OCI-LY3 (cell line): ENCODE data around the gene PARP8.
"Not testable (repeated sequence)": the region's sequence is repeated elsewhere in the genome, so short reads cannot be mapped to it uniquely, and the experiment has no call there.

ENCODE experiments used
- H2AFZ ChIP-seq: fragments of 200-600, 300-600 bp; shearing (Covaris generic); 2 replicates; pipeline ENCODE4 v1.6.0; 2014; ENCODE audit warnings: antibody characterized with exemption, low read depth, low read length
- H3K27ac ChIP-seq: fragments of 200-600, 300-600 bp; sonication (generic); 2 replicates; pipeline ENCODE4 v1.5.1; 2014; ENCODE audit warnings: mild to moderate bottlenecking, low read length, moderate library complexity, mixed read lengths
- H3K27me3 ChIP-seq: fragments of 200-600, 300-600 bp; sonication (generic); 2 replicates; pipeline ENCODE4 v1.6.1; 2014; ENCODE audit warnings: low read depth, low read length, mixed read lengths
- H3K36me3 ChIP-seq: fragments of 200-600, 300-600 bp; sonication (generic); replicated peaks from 2 replicates; pipeline ENCODE3; 2014; ENCODE audit warnings: low read depth, low read length, mixed read lengths
- H3K4me1 ChIP-seq: fragments of 300-600, 200-600 bp; sonication (generic); 2 replicates; pipeline ENCODE4 v1.6.1; 2014; ENCODE audit warnings: low read length, mixed read lengths
- H3K4me2 ChIP-seq: fragments of 200-600, 300-600 bp; sonication (generic); 2 replicates; pipeline ENCODE4 v1.6.1; 2014; ENCODE audit warnings: low read length, mixed read lengths
- H3K4me3 ChIP-seq: fragments of 300-600, 200-600 bp; sonication (generic); 2 replicates; pipeline ENCODE4 v1.5.1; 2014; ENCODE audit warnings: antibody characterized with exemption, mild to moderate bottlenecking, low read length, moderate library complexity
- H3K79me2 ChIP-seq: fragments of 300-600, 200-600 bp; shearing (Covaris generic); 2 replicates; pipeline ENCODE4 v1.6.1; 2014; ENCODE audit warnings: mild to moderate bottlenecking, low read length, mixed read lengths
- H3K9ac ChIP-seq: fragments of 300-600, 200-600 bp; shearing (Covaris generic); 2 replicates; pipeline ENCODE4 v1.6.0; 2014; ENCODE audit warnings: mild to moderate bottlenecking, low read length, moderate library complexity
- H3K9me3 ChIP-seq: fragments of 200-600, 300-600 bp; shearing (Covaris generic); 2 replicates; pipeline ENCODE4 v1.6.1; 2014; ENCODE audit warnings: low read length, mixed read lengths; ENCODE audit not compliant: insufficient read depth
- H4K20me1 ChIP-seq: fragments of 200-600, 300-600 bp; sonication (generic); 2 replicates; pipeline ENCODE4 v1.6.1; 2016; ENCODE audit warnings: low read length, mixed read lengths; ENCODE audit not compliant: insufficient read depth
- EZH2phosphoT487 ChIP-seq: fragments of 200-600 bp; shearing (Covaris generic); IDR thresholded peaks from 2 replicates; pipeline ENCODE4 v1.6.1; 2018; ENCODE audit warnings: antibody characterized with exemption, mixed run types, low read depth
- TF ChIP-seq, protein P1 (sequence below): fragments of 200-600, 300-600 bp; sonication (generic); IDR thresholded peaks from 2 replicates; pipeline ENCODE4 v1.5.1; 2014; ENCODE audit warnings: antibody characterized with exemption, low read length, low read depth

PARP8 gene

GRCh38 chr5:50770441-50770840 is 104.0 kb downstream of the PARP8 start:
- Histone ChIP-seq H3K36me3 (no peaks in the 10 kb centered on the region), H2AFZ (no peak overlapping the region), H3K4me3 (no peak overlapping the region), H4K20me1 (no peaks in the 10 kb centered on the region), H3K79me2 (no peaks in the 10 kb centered on the region), H3K27ac (no peak overlapping the region), H3K4me1 (no peaks in the 10 kb centered on the region), H3K9me3 (no peaks in the 10 kb centered on the region), H3K27me3 (no peaks in the 10 kb centered on the region), H3K9ac (no peak overlapping the region), H3K4me2 (no peak overlapping the region)
- TF ChIP-seq, protein P1, sequence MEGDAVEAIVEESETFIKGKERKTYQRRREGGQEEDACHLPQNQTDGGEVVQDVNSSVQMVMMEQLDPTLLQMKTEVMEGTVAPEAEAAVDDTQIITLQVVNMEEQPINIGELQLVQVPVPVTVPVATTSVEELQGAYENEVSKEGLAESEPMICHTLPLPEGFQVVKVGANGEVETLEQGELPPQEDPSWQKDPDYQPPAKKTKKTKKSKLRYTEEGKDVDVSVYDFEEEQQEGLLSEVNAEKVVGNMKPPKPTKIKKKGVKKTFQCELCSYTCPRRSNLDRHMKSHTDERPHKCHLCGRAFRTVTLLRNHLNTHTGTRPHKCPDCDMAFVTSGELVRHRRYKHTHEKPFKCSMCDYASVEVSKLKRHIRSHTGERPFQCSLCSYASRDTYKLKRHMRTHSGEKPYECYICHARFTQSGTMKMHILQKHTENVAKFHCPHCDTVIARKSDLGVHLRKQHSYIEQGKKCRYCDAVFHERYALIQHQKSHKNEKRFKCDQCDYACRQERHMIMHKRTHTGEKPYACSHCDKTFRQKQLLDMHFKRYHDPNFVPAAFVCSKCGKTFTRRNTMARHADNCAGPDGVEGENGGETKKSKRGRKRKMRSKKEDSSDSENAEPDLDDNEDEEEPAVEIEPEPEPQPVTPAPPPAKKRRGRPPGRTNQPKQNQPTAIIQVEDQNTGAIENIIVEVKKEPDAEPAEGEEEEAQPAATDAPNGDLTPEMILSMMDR, result no peak

DNA sequence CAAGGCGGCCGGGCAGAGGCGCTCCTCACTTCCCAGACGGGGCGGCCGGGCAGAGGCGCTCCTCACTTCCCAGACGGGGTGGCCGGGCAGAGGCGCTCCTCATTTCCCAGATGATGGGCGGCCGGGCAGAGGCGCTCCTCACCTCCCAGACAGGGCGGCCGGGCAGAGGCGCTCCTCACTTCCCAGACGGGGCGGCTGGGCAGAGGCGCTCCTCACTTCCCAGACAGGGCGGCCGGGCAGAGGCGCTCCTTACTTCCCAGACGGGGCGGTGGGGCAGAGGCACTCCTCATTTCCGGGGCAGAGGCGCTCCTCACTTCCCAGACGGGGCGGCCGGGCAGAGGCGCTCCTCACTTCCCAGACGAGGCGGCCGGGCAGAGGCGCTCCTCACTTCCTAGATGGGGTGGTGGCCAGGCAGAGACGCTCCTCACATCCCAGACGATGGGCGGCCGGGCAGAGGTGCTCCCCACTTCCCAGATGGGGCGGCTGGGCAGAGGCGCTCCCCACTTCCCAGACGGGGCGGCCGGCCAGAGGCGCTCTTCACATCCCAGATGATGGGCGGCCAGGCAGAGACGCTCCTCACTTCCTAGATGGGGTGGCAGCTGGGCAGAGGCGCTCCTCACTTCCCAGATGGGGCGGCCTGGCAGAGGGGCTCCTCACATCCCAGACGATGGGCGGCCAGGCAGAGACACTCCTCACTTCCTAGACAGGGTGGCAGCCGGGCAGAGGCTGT is 108.2 kb downstream of the PARP8 start:
- not testable (repeated sequence) for H3K4me1 ChIP-seq, H2AFZ ChIP-seq, H4K20me1 ChIP-seq, H3K4me2 ChIP-seq, H3K9ac ChIP-seq, H3K4me3 ChIP-seq, H3K79me2 ChIP-seq, H3K9me3 ChIP-seq, H3K36me3 ChIP-seq, H3K27me3 ChIP-seq, H3K27ac ChIP-seq

GRCh38 chr5:50786073-50786472 is 119.6 kb downstream of the PARP8 start:
- Histone ChIP-seq H3K4me1 (no peaks in the 10 kb centered on the region), H3K9ac (no peak overlapping the region), H3K4me2 (no peak overlapping the region), H3K79me2 (no peaks in the 10 kb centered on the region), H3K27me3 (no peaks in the 10 kb centered on the region), H4K20me1 (no peaks in the 10 kb centered on the region), H3K27ac (no peak overlapping the region), H3K9me3 (no peaks in the 10 kb centered on the region), H2AFZ (no peak overlapping the region), H3K4me3 (no peak overlapping the region), H3K36me3 (no peaks in the 10 kb centered on the region)
- no peak for TF ChIP-seq EZH2phosphoT487
- TF ChIP-seq, protein P1, result no peak

DNA sequence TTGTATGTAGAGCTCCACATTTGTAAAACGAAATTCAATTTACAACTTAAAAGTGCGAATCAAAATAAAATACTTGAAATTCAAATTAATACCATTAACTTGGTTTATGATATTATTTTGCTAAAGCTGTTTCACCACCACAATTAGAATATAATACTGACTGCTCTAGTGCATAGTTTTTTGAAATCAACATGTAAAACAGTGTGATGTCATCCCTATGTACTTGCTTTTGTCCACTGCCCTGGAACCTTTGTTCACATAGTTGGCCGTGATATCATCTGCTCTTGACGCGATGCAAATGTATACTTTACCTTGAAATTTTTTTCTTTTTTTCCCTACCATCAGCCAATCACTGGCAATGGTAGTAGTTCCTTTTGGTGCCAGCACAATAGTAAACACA is 125.4 kb downstream of the PARP8 start:
- no peaks in the 10 kb centered on the region for H4K20me1 ChIP-seq
- TF ChIP-seq, protein P1, result no peak
- no peak for TF ChIP-seq EZH2phosphoT487
- no peaks in the 10 kb centered on the region for H3K79me2 ChIP-seq
- H3K4me1 ChIP-seq, result no peaks in the 10 kb centered on the region
- no peak overlapping the region for H3K27ac ChIP-seq
- no peaks in the 10 kb centered on the region for H3K27me3 ChIP-seq
- H3K4me2 ChIP-seq, result no peak overlapping the region
- no peaks in the 10 kb centered on the region for H3K36me3 ChIP-seq
- H3K9me3 ChIP-seq, result no peaks in the 10 kb centered on the region
- H2AFZ ChIP-seq, result no peak overlapping the region
- no peak overlapping the region for H3K9ac ChIP-seq
- H3K4me3 ChIP-seq, result no peak overlapping the region
